Kidney (tissue), 14 donors: ENCODE results near the gene TSNAXIP1. TPM values are rescaled to one million over a fixed set of nuclear protein-coding genes. Genes with fewer than 3 reads are reported as not detected.
A peak's percentile ranks its signal among the peaks of the same experiment; 100 is the strongest.

Source experiments
- DNase-seq, 5 donors: peaks; one replicate each; pipeline ENCODE4 v3.0.0-alpha.2; 2013 to 2020
- FAIRE-seq: peaks from 2 replicates; lab custom pipeline; 2012; peaks lifted over from hg19 to GRCh38; lab: Jason Lieb, UNC
- H3K27ac ChIP-seq, 2 donors: one replicate each; pipeline ENCODE4 v1.7.0; 2013; ENCODE audit warnings: low read depth in 2 of 2, low read length in 2 of 2, inconsistent platforms in 1 of 2
- H3K27me3 ChIP-seq: one replicate; pipeline ENCODE4 v1.7.1; 2013; ENCODE audit warnings: low read length, inconsistent platforms; ENCODE audit not compliant: control insufficient read depth, insufficient read depth
- H3K36me3 ChIP-seq, 3 donors: one replicate each; pipeline versions ENCODE4 v1.7.0 to v1.7.1; 2013; ENCODE audit warnings: low read length in 3 of 3, control low read depth in 1 of 3, inconsistent platforms in 1 of 3; ENCODE audit not compliant: insufficient read depth in 3 of 3, control insufficient read depth in 2 of 3
- H3K4me1 ChIP-seq, 3 donors: one replicate each; pipeline versions ENCODE4 v1.7.0 to v1.7.1; 2013; ENCODE audit warnings: low read length in 3 of 3, inconsistent platforms in 1 of 3, low read depth in 1 of 3; ENCODE audit not compliant: control insufficient read depth in 2 of 3, insufficient read depth in 2 of 3
- H3K4me3 ChIP-seq, 3 donors: one replicate each; pipeline versions ENCODE4 v1.7.0 to v1.8.1; 2013; ENCODE audit warnings: low read length in 3 of 3, control low read depth in 1 of 3, inconsistent platforms in 1 of 3
- H3K9ac ChIP-seq, 3 donors: one replicate each; pipeline versions ENCODE4 v1.7.0 to v1.7.1; 2013; ENCODE audit warnings: low read length in 3 of 3, control low read depth in 1 of 3, inconsistent platforms in 1 of 3
- H3K9me3 ChIP-seq, 3 donors: one replicate each; pipeline versions ENCODE4 v1.7.0 to v1.7.1; 2013; ENCODE audit warnings: low read length in 3 of 3, control low read depth in 1 of 3, inconsistent platforms in 1 of 3; ENCODE audit not compliant: control insufficient read depth in 2 of 3, insufficient read depth in 1 of 3
- CTCF ChIP-seq: IDR thresholded peaks from 3 replicates; pipeline ENCODE4 v1.5.1; 2012; ENCODE audit warnings: mild to moderate bottlenecking, moderate library complexity, borderline replicate concordance; ENCODE audit not compliant: insufficient read depth; ENCODE audit errors: extremely low read depth
- intact Hi-C: fragments of 100-400 bp; cut with DNase I; formaldehyde crosslinking; loops from one replicate; pipeline ENCODE4 v1.11.1; 2022
- polyA plus RNA-seq: library from polyadenylated mRNA; stranded (reverse); fragments of 350-450 nt; fragmentation: Illumina TruSeq; extraction: RNeasy Lipid Tissue Mini Kit (QIAGEN cat#74804); gene quantifications from one replicate; pipeline ENCODE4 v1.2.3, GENCODE V29; 2014; ENCODE audit warnings: low read depth, low replicate concordance; ENCODE audit not compliant: insufficient read depth
- total RNA-seq: library from RNA; stranded (reverse); fragmentation: NEBNext Ultra II Directional; extraction: Animal tissue kit (Norgen Biotek cat#: 25700); gene quantifications from one replicate; pipeline ENCODE4 v1.2.1, GENCODE V29; 2021
- donor health status: control.
- donor health status: control.
- donor health status: control.
- donor health status: control.
- donor health status: control.
- donor health status: DM: yes; HTN: yes; CAD: no.
- donor health status: Normal renal cell carcinoma (clear cell type).

The TSNAXIP1 gene
- total and polyA plus RNA-seq, 2 donors from 2014 or later: 2.8 to 3.9 TPM

- no peak for TF ChIP-seq CTCF
- Histone ChIP-seq H3K9me3 (no peaks in the 10 kb centered on the region), H3K4me3 (no peak overlapping the region), H3K27ac (no peak overlapping the region), H3K27me3 (no peaks in the 10 kb centered on the region), H3K4me1 (peaks cover 0 to 3% (median 0%) of the 10 kb centered on the region in 3 donors), H3K9ac (no peak overlapping the region), H3K36me3 (peaks cover 0 to 9% (median 6%) of the 10 kb centered on the region in 3 donors)
- FAIRE-seq (no peak), DNase-seq (no peak)
- intact Hi-C loops: no loop called here
Measured at GRCh38 chr16:67762385-67762784, 44.3 kb upstream of the TSNAXIP1 start.

- no peak overlapping the region for H3K9ac ChIP-seq
- intact Hi-C loops: no loop called here
- no peaks in the 10 kb centered on the region for H3K9me3 ChIP-seq
Measured at GRCh38 chr16:67763066-67763465, 43.6 kb upstream of the TSNAXIP1 start.

GRCh38 chr16:67764158-67764667 is 42.5 kb upstream of the TSNAXIP1 start:
- H3K9ac ChIP-seq: no peak overlapping the region
- H3K9me3 ChIP-seq: no peaks in the 10 kb centered on the region
- FAIRE-seq (no peak), DNase-seq (no peak)
- intact Hi-C loops: no loop called here
- no peak for TF ChIP-seq CTCF
- H3K4me3 ChIP-seq: no peak overlapping the region
- peaks cover 0 to 3% (median 0%) of the 10 kb centered on the region in 3 donors for H3K4me1 ChIP-seq
- no peaks in the 10 kb centered on the region for H3K27me3 ChIP-seq
- no peak overlapping the region for H3K27ac ChIP-seq
- H3K36me3 ChIP-seq: peaks cover 0 to 6% (median 3%) of the 10 kb centered on the region in 3 donors

More at GRCh38 chr16:67763066-67763465, 43.6 kb upstream of the TSNAXIP1 start:
- no peak overlapping the region for H3K4me3 ChIP-seq
- DNase-seq (peak in 1 of 5 donors; percentile 24), FAIRE-seq (no peak)
- H3K27ac ChIP-seq: no peak overlapping the region
- no peak for TF ChIP-seq CTCF
- H3K36me3 ChIP-seq: peaks cover 0 to 6% (median 6%) of the 10 kb centered on the region in 3 donors
- peaks cover 0 to 3% (median 0%) of the 10 kb centered on the region in 3 donors for H3K4me1 ChIP-seq
- H3K27me3 ChIP-seq: no peaks in the 10 kb centered on the region
